HCEC 1CT (cell line): ENCODE results near the gene POLG2.

Experiments used
- DNase-seq: peaks from one replicate; pipeline ENCODE4 v3.0.0-alpha.2; 2017

POLG2 gene

GRCh38 chr17:64496786-64497564 is at the start of gene POLG2:
TSS of gene POLG2 (minus strand) at chr17:64497054. CDS start at chr17:64496968, 86 bp downstream.
- DNase-seq = peak; percentile 93

DNA sequence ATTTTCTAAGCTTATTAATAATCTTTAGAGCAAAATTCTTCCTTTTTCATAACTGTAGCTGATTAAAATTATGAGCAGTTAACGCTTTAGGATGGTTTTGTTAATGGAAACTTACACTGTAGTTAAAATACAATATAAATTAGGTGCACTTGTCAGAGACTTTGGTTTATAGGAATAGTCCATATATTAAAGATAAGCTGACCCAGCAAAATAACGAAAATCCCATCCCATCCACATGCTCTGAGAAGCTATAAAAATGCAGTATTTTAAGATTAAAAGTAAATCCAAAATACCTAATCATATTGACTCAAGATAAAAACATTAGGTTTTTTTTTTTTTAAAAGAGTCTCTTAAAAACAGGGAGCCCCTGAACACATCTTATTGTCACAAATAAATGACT is 47.9 kb upstream of the POLG2 start:
- DNase-seq = no peak

GRCh38 chr17:64540118-64540776 is 43.4 kb upstream of the POLG2 start:
- no peak for DNase-seq

- no peak for DNase-seq
These were observed 41.8 kb upstream of the POLG2 start for GRCh38 chr17:64538508-64539130.

DNA sequence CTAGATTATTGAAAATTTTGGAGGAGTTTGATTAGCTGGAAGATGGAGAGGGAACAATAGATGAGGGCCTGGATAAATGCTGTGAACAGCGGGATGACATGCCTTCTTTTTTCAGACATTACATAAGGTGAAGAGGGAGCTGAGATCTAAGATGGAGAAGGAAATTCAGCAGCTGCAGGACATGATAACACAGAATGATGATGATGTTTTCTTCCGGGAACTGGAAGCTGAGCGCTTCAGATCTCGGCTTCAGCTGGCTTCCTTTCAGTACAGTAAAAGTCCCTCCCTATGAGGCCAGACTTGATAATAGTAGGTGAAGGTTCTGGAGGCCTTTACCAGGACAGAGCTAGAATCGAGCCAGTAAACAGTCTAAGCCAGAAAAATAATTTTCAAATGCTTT is 40.6 kb upstream of the POLG2 start:
- no peak for DNase-seq

DNA sequence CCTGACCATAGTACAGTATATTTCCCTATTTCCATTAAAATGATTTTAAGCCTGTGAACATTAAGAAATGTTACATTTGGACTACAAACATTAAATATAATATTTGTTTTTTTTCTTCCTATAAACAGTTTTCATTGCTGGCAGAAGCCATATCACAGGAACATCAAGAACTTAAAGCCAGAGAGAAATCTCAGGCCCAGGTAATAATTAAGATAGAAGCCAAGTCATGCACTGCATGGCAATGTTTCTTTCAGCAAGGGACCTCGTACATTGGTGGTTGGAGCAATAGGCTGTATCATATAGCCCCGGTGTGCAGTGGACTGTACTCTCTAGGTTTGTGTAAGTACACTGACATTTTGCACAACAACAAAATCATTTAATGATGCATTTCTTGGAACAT is 40.1 kb upstream of the POLG2 start:
- no peak for DNase-seq

- DNase-seq = no peak
These were observed 38.5 kb upstream of the POLG2 start for GRCh38 chr17:64535357-64535756.

DNA sequence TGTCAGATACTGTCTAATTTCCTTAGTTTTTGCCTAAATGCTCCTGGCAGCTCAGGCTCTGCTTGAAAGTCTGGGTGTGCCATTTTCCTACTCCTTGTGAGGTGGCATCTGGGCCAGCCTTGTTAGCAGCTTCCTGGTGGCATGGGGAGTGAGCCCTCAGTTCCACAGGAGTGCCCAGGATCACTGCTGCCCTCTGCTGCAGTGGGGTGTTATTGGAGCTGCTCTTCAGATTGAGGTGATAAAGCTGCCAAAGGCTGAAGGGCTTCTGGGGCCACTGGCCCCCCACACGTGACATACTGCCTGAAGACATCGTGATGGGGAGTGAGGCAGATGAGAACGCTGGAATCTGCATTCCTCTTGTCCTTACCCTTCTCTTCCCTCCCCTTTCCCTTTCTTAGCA is 37.3 kb upstream of the POLG2 start:
- no peak for DNase-seq

DNA sequence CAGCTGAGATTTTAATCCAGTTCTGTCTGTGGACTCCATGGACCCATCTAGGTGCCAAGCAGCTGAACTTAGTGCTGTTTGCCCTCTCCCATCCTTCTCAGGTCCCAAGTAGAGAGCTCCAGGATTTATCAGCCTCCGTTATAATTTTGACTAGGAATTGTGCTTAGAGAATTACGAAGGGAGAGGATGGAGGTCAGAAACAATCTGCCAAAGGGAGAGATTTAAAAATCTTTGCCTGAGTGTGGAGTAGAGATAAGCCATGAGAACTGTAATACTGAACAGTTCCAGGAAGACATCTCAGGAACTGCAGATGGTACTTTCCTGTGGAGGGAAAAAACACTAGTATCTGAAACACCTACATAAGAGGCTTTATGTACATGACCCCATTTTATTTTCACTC is 36.9 kb upstream of the POLG2 start:
- DNase-seq = no peak

- no peak for DNase-seq
These were observed 35.6 kb upstream of the POLG2 start for GRCh38 chr17:64532409-64532808.

GRCh38 chr17:64531955-64532371 is 35.1 kb upstream of the POLG2 start:
- no peak for DNase-seq

- DNase-seq = no peak
These were observed 32.4 kb upstream of the POLG2 start for GRCh38 chr17:64529221-64529620.

GRCh38 chr17:64527914-64528313 is 31.1 kb upstream of the POLG2 start:
- no peak for DNase-seq

DNA sequence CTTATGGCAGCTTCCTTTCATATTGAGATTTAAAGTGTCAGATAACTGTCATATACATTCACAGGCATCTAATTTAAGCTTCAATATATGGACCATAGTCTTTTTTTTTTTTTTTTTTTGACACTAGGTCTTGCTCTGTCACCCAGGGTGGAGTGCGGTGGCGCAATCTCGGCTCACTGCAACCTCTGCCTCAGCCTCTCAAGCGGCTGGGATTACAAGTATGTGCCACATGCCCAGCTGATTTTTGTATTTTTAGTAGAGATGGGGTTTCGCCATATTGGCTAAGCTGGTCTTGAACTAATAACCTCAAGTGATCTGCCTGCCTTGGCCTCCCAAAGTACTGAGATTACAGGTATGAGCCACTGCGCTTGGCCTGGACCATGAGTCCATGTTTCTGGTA is 23.5 kb upstream of the POLG2 start:
- no peak for DNase-seq

GRCh38 chr17:64519601-64520000 is 22.7 kb upstream of the POLG2 start:
- no peak for DNase-seq

DNA sequence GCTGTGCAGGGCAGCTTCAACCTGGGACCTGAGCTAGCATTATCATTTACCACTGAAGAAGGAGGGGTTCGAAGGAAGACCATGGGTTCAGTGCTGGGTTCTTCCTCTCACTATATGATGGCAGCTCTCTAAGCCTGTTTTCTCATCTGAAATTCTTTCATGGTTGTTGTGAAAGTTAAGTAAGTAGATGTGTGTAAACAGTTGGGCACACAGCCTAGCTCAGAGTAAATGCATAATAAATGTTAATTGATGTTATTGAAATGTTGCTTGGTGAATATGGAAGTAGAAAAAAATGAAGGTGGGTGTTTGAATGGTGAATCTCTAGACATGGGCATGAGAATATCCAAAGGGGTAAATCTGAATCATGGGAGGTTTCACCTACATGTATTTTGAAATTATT is 19.0 kb upstream of the POLG2 start:
- DNase-seq = no peak

DNA sequence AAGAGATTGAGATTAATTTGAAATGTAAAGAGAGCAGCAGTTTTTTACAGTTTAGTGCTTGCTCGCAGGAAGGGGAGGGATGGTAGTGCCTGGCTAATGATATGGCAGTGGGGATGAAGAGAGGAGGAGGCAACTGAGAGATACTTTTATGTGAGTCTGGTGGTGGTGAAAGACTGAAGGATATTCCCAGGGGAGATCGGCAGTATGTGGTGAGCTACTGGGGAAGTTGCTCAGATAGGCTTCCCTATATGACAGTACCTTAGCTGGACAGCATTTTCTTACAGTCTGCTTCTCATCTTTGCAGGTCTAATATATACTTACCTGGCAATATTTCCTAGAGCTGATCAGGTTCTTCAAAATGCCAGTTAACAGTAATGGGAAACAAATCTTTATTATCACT is 18.6 kb upstream of the POLG2 start:
- DNase-seq = no peak

DNA sequence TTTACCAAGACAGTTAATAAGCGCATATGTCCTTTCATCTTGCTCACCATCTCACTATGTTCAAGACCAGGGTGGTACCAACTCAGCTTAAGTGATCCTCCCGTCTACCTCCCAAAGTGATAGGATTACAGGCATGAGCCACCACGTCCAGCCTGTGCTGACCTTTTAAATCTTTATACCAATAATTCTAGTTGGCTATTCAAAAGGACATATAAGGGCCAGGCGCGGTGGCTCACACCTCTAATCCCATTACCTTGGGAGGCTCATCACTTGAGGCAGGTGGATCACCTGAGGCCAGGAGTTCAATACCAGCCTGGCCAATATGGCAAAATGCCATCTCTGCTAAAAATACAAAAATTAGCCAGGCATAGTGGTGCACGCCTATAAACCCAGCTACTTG is 12.3 kb upstream of the POLG2 start:
- no peak for DNase-seq

GRCh38 chr17:64508683-64509082 is 11.8 kb upstream of the POLG2 start:
- DNase-seq = no peak

- DNase-seq = peak; percentile 74
These were observed 10.5 kb upstream of the POLG2 start for GRCh38 chr17:64507413-64507782.

DNA sequence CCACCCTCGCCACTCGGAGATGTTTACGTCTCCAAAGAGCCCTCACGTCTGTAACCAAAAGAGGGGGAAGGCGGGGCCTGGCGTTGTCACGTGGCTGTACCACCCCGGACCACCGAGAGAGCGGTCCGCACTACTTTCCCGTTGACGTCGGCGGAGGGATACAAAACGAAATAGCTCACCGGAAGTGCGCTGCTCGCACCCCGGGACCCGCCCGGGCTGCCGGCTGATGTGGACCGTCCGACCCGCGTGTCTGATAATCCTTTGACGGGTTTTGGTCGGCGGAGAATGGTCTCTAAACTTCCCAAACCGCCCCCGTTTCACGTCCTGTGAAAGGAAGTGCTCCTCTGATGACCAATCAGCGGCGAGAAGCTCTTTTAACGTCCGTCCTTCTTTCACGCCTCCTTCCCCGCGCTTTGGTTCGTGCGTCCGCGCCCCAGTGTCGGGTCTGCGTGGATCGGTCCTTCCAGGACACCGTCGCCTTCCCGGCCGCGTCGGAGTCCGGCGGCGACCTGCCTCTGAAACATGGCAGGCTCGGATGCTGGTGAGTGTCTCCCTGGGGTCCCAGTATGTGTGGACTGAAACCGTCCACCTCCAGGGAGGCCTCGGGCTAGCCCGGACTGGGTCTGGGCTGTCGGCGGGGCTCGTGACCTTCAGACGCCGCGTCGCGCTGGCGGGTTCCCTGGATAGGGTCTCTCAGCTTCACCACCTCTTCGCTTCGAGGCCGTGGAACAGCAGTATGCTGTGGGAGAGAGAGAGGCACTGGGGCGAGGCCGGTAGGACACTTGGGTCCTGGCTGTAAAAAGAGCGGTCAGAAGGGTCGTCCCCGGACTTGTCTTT is 9.9 kb upstream of the POLG2 start, which contains the start of gene CEP95:
Gene CEP95, plus strand, starts transcription at position 402 of the 837 bp plus-strand sequence. Its CDS starts 121 bp downstream, at position 523.
- DNase-seq = peak; percentile 98

GRCh38 chr17:64506201-64506575 is 9.3 kb upstream of the POLG2 start, which contains the start of gene DDX5:
TSS of gene DDX5 (minus strand) at chr17:64506289. CDS start at chr17:64506119, 170 bp downstream.
- DNase-seq = no peak
